Loucy (cell line): ENCODE data around the gene NUMBL.

ENCODE experiments used
- H2AFZ ChIP-seq: fragments of 200-600 bp; sonication (generic); 2 replicates; pipeline ENCODE4 v1.6.0; 2016; ENCODE audit warnings: antibody characterized with exemption, mild to moderate bottlenecking, low read length, moderate library complexity
- H3F3A ChIP-seq: fragments of 200-600 bp; 2 replicates; pipeline ENCODE4 v1.6.0; 2016; ENCODE audit warnings: antibody characterized with exemption, low read depth, mild to moderate bottlenecking
- H3K27me3 ChIP-seq: fragments of 200-600 bp; sonication (generic); 2 replicates; pipeline ENCODE4 v1.6.1; 2014; ENCODE audit warnings: low read length, mild to moderate bottlenecking; ENCODE audit not compliant: insufficient read depth, poor library complexity, severe bottlenecking
- H3K36me3 ChIP-seq: fragments of 200-600 bp; sonication (generic); 2 replicates; pipeline ENCODE4 v1.6.1; 2016; ENCODE audit warnings: low read length; ENCODE audit not compliant: insufficient read depth
- H3K4me1 ChIP-seq: fragments of 200-600 bp; sonication (generic); 2 replicates; pipeline ENCODE4 v1.5.1; 2014; ENCODE audit warnings: low read length, mild to moderate bottlenecking; ENCODE audit not compliant: insufficient read depth, poor library complexity, severe bottlenecking
- H3K4me2 ChIP-seq: fragments of 200-600 bp; sonication (generic); 2 replicates; pipeline ENCODE4 v1.6.0; 2014; ENCODE audit warnings: antibody characterized with exemption, low read length, low read depth, mild to moderate bottlenecking; ENCODE audit not compliant: poor library complexity, severe bottlenecking
- H3K4me3 ChIP-seq: fragments of 200-600 bp; sonication (generic); 2 replicates; pipeline ENCODE4 v1.5.1; 2014; ENCODE audit warnings: low read length, mild to moderate bottlenecking, mixed read lengths; ENCODE audit not compliant: poor library complexity, severe bottlenecking
- H3K79me2 ChIP-seq: fragments of 200-600 bp; sonication (generic); 2 replicates; pipeline ENCODE4 v1.6.1; 2014; ENCODE audit warnings: low read length; ENCODE audit not compliant: insufficient read depth
- H3K9ac ChIP-seq: fragments of 200-600 bp; sonication (generic); 2 replicates; pipeline ENCODE4 v1.6.0; 2014; ENCODE audit warnings: mild to moderate bottlenecking, low read depth, low read length, moderate library complexity; ENCODE audit not compliant: poor library complexity, severe bottlenecking
- H3K9me2 ChIP-seq: fragments of 200-600 bp; sonication (generic); replicated peaks from 2 replicates; pipeline ENCODE4 v1.6.1; 2016; ENCODE audit warnings: low read depth, low read length, mixed read lengths
- H3K9me3 ChIP-seq: fragments of 200-600 bp; sonication (generic); 2 replicates; pipeline ENCODE4 v1.6.1; 2014; ENCODE audit warnings: mild to moderate bottlenecking, antibody characterized with exemption, low read length, low read depth; ENCODE audit not compliant: insufficient read depth
- H4K20me1 ChIP-seq: fragments of 200-600 bp; sonication (generic); 2 replicates; pipeline ENCODE4 v1.6.0; 2014; ENCODE audit warnings: antibody characterized with exemption, low read length, mild to moderate bottlenecking; ENCODE audit not compliant: insufficient read depth, poor library complexity, severe bottlenecking
- EZH2phosphoT487 ChIP-seq: fragments of 200-600 bp; IDR thresholded peaks from 2 replicates; pipeline ENCODE4 v1.6.1; 2018; ENCODE audit warnings: antibody characterized with exemption, mild to moderate bottlenecking, moderate library complexity, borderline replicate concordance
- TF ChIP-seq, protein P1 (sequence below): fragments of 200-600 bp; sonication (generic); conservative IDR thresholded peaks from 2 replicates; pipeline ENCODE4 v1.5.1; 2014; ENCODE audit warnings: mild to moderate bottlenecking, antibody characterized with exemption, low read length

NUMBL gene

DNA sequence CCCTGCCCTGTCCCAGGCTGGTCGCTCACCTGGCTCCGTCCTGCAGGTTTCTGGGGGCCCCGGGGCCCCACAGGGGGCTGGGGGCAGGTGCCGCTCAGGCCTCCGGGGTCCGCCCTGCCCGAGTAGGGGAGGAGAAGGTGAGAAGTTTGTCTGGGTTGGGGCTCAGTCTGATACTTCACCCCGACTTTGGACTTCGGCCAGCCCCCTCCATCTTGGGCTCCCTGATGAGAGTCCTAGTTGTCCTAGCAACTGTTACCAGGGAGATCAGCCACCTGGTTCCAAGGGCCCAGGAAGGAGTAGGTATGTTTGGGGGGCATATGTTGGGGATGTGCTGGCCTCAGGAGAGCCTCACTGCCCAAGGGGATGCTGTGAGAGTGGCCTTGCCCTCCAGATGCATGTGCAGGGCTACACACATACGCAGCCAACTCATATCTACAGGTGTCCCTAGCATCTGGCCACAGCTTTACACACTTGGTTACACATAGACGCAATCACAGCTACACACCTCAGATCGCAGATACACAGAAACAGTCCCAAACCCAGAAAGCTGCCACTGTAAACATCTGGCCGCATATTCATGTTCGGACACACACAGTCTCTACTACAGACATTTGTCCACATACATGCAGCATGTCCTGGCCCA lies 3.4 kb downstream of the NUMBL start:
- Histone ChIP-seq H3K4me2 (no peak overlapping the region), H3K4me1 (peaks cover 19% of the 10 kb centered on the region), H2AFZ (no peak overlapping the region), H3K4me3 (no peak overlapping the region), H4K20me1 (no peaks in the 10 kb centered on the region), H3K36me3 (no peaks in the 10 kb centered on the region), H3K79me2 (no peaks in the 10 kb centered on the region), H3K9ac (no peak overlapping the region), H3K9me3 (no peaks in the 10 kb centered on the region), H3F3A (no peaks in the 10 kb centered on the region), H3K27me3 (no peaks in the 10 kb centered on the region), H3K9me2 (no peaks in the 10 kb centered on the region)
- TF ChIP-seq EZH2phosphoT487, result no peak
- TF ChIP-seq, protein P1, sequence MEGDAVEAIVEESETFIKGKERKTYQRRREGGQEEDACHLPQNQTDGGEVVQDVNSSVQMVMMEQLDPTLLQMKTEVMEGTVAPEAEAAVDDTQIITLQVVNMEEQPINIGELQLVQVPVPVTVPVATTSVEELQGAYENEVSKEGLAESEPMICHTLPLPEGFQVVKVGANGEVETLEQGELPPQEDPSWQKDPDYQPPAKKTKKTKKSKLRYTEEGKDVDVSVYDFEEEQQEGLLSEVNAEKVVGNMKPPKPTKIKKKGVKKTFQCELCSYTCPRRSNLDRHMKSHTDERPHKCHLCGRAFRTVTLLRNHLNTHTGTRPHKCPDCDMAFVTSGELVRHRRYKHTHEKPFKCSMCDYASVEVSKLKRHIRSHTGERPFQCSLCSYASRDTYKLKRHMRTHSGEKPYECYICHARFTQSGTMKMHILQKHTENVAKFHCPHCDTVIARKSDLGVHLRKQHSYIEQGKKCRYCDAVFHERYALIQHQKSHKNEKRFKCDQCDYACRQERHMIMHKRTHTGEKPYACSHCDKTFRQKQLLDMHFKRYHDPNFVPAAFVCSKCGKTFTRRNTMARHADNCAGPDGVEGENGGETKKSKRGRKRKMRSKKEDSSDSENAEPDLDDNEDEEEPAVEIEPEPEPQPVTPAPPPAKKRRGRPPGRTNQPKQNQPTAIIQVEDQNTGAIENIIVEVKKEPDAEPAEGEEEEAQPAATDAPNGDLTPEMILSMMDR, result no peak

DNA sequence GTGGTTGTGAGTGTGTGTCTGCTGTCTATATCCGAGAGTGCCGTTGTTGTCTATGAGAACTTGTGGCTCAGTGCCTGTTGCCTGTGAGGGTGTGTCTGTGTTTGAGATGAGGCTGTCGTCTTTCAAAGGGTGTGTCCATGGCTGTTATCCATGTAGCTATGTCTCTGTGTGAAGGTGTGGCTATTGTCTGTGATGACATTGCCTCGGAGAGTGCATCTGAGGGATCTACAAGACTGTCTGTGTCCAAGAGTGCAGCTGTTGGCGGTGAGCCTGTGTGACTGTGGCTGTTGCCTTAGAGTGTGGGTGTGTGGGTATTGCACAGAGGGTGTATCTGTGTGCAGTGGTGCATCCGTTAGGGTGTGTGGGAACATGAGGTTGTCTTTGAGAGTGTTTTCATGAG lies 4.9 kb downstream of the NUMBL start:
- Histone ChIP-seq H3K9ac (no peak overlapping the region), H3K9me2 (no peaks in the 10 kb centered on the region), H2AFZ (no peak overlapping the region), H3K9me3 (no peaks in the 10 kb centered on the region), H3F3A (no peaks in the 10 kb centered on the region), H4K20me1 (no peaks in the 10 kb centered on the region), H3K79me2 (no peaks in the 10 kb centered on the region), H3K4me2 (no peak overlapping the region), H3K36me3 (no peaks in the 10 kb centered on the region), H3K27me3 (no peaks in the 10 kb centered on the region), H3K4me3 (no peak overlapping the region), H3K4me1 (peaks cover 13% of the 10 kb centered on the region)
- TF ChIP-seq, protein P1, result no peak
- no peak for TF ChIP-seq EZH2phosphoT487

DNA sequence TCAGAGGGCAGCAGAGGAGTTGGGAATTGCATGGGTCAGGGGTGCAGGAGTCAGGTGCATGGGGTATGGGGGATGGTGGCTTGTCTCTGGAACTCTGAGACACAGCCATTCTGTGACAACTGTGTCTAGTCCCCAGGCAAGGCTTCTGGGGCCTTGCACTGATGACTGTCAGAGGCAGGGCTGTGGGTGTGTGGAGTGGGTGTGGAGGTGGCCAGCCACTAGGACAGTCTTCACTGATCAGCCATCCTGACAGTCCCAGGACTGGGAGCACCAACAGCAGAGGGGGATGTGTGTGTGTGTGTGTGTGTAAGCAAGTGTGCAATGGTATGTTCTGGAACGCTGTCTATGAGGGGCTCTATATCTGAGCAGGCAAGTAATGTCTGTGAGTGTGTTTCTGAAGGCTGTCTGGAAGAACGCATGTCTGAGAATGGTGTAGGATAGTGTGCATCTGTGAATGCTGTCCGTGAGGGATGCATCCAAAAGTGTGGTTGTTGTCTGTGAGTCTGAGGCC lies 5.4 kb downstream of the NUMBL start:
- Histone ChIP-seq H3K4me1 (peaks cover 11% of the 10 kb centered on the region), H4K20me1 (no peaks in the 10 kb centered on the region), H3K79me2 (no peaks in the 10 kb centered on the region), H3K36me3 (no peaks in the 10 kb centered on the region), H3K27me3 (no peaks in the 10 kb centered on the region), H3K9me2 (no peaks in the 10 kb centered on the region), H3K9ac (no peak overlapping the region), H3K4me3 (no peak overlapping the region), H3K9me3 (no peaks in the 10 kb centered on the region), H3K4me2 (no peak overlapping the region), H3F3A (no peaks in the 10 kb centered on the region), H2AFZ (no peak overlapping the region)
- no peak for TF ChIP-seq EZH2phosphoT487
- TF ChIP-seq, protein P1, result no peak
